Peyer's patch (tissue), 4 donors: ENCODE data around the gene PPP2R2D. TPM values are rescaled to one million over a fixed set of nuclear protein-coding genes. Genes with fewer than 3 reads are reported as not detected.

Experiments
- DNase-seq, 3 donors: peaks; one replicate each; pipeline ENCODE4 v3.0.0-alpha.2; 2017 to 2019
- H3K27ac ChIP-seq, 4 donors: fragments of 200-600 bp; sonication (generic); one replicate each; pipeline ENCODE4 v1.5.1; 2016 to 2019
- H3K27me3 ChIP-seq, 2 donors: fragments of 200-600 bp; sonication (generic); one replicate each; pipeline ENCODE4 v1.5.1; 2019
- H3K36me3 ChIP-seq, 3 donors: fragments of 200-600 bp; sonication (generic); one replicate each; pipeline ENCODE4 v1.5.1; 2016 to 2019
- H3K4me1 ChIP-seq, 4 donors: fragments of 200-600 bp; sonication (generic); one replicate each; pipeline ENCODE4 v1.5.1; 2016 to 2019
- H3K4me3 ChIP-seq, 4 donors: fragments of 200-600 bp; sonication (generic); 1 replicate in 3 of 4; 2 replicates in 1 of 4; pipeline ENCODE4 v1.5.1; 2016 to 2019; ENCODE audit warnings: mild to moderate bottlenecking in 1 of 4
- H3K9me3 ChIP-seq, 4 donors: fragments of 200-600 bp; sonication (generic); one replicate each; pipeline ENCODE4 v1.5.1; 2016 to 2019; ENCODE audit warnings: mild to moderate bottlenecking in 1 of 4
- POLR2A ChIP-seq, 2 donors: fragments of 450-650 bp; IDR thresholded peaks; one replicate each; pipeline ENCODE4 v1.5.1; 2017; ENCODE audit warnings: antibody characterized with exemption in 2 of 2, mild to moderate bottlenecking in 2 of 2, moderate library complexity in 2 of 2
- total RNA-seq, 4 donors: library from RNA; depleted of rRNA; stranded (reverse); fragments of >200 nt; gene quantifications; one replicate each; pipeline ENCODE4 v1.1.0, GENCODE V29; 2016
- TF ChIP-seq, protein P1 (sequence below), 6 experiments: fragments of 450-650 bp in 4 of 6; fragments of 200-600 bp in 2 of 6; sonication (generic) in 1 of 6; IDR thresholded peaks; one replicate each; pipeline ENCODE4 v1.5.1; 2017 to 2019; ENCODE audit warnings: antibody characterized with exemption in 6 of 6, mild to moderate bottlenecking in 3 of 6, moderate library complexity in 1 of 6

PPP2R2D gene
- total RNA-seq, 4 donors from 2014 or later, result 34.3 to 87.5 (median 48.5) TPM

DNA sequence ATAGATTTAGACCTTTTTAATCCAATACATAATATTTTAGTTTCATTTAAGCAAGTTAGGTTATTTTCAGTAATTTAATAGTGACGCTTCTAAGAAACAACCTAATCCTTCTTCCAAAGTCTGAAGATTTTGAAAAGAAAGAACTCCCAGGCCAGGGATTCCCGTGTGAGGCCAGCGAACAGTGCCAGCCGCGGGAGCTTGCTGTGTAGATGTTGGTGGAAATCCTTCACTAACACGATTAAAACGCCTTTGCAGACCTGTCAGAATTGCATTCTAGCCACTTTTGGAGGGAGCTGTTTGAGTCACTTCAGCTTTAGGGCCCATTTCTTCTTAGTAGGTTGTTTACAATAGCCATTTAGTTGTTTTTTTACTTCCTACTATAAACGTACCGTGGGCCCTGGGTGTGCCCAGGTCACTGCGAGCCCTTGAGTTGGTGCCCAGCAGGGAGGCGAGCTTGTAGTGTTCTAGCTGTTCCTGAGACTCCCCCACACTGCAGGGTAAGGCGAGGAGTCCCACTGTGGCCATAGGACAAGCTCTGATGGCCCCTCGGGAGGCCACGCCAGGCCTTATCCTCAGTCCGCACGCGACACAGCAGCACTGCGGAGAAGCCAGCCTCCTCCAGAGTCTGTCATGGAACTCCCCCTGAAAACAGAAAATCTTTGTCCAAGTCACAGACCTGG lies 32.3 kb downstream of the PPP2R2D start:
- H3K27ac ChIP-seq, result no peak overlapping the region
- peaks cover 0 to 10% (median 5%) of the 10 kb centered on the region in 4 donors for H3K4me1 ChIP-seq
- H3K9me3 ChIP-seq, result no peaks in the 10 kb centered on the region
- peaks cover 0 to 25% (median 0%) of the 10 kb centered on the region in 3 donors for H3K36me3 ChIP-seq
- no peak for DNase-seq
- no peaks in the 10 kb centered on the region for H3K27me3 ChIP-seq
- no peak for TF ChIP-seq POLR2A (IDR thresholded peaks at IDR 0.05)
- TF ChIP-seq, protein P1, sequence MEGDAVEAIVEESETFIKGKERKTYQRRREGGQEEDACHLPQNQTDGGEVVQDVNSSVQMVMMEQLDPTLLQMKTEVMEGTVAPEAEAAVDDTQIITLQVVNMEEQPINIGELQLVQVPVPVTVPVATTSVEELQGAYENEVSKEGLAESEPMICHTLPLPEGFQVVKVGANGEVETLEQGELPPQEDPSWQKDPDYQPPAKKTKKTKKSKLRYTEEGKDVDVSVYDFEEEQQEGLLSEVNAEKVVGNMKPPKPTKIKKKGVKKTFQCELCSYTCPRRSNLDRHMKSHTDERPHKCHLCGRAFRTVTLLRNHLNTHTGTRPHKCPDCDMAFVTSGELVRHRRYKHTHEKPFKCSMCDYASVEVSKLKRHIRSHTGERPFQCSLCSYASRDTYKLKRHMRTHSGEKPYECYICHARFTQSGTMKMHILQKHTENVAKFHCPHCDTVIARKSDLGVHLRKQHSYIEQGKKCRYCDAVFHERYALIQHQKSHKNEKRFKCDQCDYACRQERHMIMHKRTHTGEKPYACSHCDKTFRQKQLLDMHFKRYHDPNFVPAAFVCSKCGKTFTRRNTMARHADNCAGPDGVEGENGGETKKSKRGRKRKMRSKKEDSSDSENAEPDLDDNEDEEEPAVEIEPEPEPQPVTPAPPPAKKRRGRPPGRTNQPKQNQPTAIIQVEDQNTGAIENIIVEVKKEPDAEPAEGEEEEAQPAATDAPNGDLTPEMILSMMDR (IDR thresholded peaks at IDR 0.05), result no peak
- H3K4me3 ChIP-seq, result no peak overlapping the region

DNA sequence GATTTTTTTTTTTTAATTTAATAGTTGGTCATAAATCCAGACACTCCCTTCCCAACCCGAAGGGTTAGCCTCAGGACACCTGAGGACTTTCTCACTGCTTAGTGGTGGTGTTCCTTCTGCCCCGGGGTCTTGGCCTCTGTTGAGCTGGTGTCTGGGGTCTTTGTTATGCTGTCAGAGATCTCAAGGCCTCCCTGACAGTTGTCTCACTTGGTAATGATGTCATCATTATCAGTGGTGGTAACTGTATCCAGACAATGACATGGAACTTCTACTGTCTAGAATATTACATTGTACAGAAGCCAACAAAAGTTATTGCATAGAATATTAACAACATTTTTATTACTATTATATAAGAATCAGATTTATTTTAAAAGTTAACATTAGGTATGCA lies 32.9 kb downstream of the PPP2R2D start:
- no peak for DNase-seq
- no peak overlapping the region for H3K4me3 ChIP-seq
- peaks cover 0 to 9% (median 2%) of the 10 kb centered on the region in 4 donors for H3K4me1 ChIP-seq
- H3K36me3 ChIP-seq, result peaks cover 0 to 30% (median 0%) of the 10 kb centered on the region in 3 donors
- no peak overlapping the region for H3K27ac ChIP-seq
- no peaks in the 10 kb centered on the region for H3K9me3 ChIP-seq
- no peaks in the 10 kb centered on the region for H3K27me3 ChIP-seq
- TF ChIP-seq, protein P1 (IDR thresholded peaks at IDR 0.05), result no peak
- no peak for TF ChIP-seq POLR2A (IDR thresholded peaks at IDR 0.05)

DNA sequence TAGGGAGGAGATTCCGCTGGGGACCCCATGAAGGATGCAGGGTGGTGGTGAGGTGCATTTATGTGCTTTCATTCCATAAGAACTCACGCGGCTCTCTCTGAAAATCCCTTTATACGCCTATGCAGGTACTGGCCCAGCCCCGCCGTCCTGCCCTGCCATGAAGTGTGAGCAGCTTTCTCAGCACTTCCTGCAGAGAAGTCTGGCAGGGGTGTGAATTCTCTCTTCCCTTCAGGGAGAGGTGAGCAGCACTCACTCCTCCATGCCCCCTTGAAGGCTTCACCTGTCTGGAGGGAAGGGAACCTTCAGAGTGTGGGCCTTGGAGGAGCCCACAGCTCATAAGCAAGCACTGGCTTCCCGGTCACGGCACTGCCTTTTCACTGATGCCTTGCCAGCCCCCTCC lies 34.0 kb downstream of the PPP2R2D start:
- no peak overlapping the region for H3K27ac ChIP-seq
- no peak overlapping the region for H3K4me3 ChIP-seq
- DNase-seq, result no peak
- peaks cover 0 to 9% (median 0%) of the 10 kb centered on the region in 4 donors for H3K4me1 ChIP-seq
- no peaks in the 10 kb centered on the region for H3K27me3 ChIP-seq
- peaks cover 0 to 32% (median 0%) of the 10 kb centered on the region in 3 donors for H3K36me3 ChIP-seq
- TF ChIP-seq, protein P1 (IDR thresholded peaks at IDR 0.05), result no peak
- no peak for TF ChIP-seq POLR2A (IDR thresholded peaks at IDR 0.05)
- no peaks in the 10 kb centered on the region for H3K9me3 ChIP-seq

DNA sequence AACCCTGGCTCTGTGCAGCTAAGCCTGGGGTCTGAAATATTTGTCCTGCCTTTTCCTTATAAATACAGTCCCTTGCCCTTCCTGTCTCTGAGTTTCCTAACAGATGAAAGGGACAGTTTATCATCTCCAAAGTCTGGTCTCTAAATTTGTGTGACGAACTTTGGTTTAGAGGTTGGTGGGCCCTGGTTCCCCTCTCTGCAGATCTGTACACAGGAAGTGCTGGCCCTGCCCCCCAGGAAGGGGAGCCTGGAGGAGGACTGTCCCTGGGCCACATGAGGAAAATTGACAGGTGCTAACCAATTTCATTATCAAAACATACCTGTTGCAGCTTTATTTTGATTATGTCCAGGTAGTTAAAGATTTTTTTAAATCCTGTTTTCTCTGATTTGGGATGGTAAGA lies 34.5 kb downstream of the PPP2R2D start:
- peaks cover 0 to 9% (median 0%) of the 10 kb centered on the region in 4 donors for H3K4me1 ChIP-seq
- DNase-seq, result no peak
- no peak overlapping the region for H3K4me3 ChIP-seq
- H3K9me3 ChIP-seq, result no peaks in the 10 kb centered on the region
- peaks cover 0 to 34% (median 0%) of the 10 kb centered on the region in 3 donors for H3K36me3 ChIP-seq
- TF ChIP-seq, protein P1 (IDR thresholded peaks at IDR 0.05), result no peak
- H3K27me3 ChIP-seq, result no peaks in the 10 kb centered on the region
- H3K27ac ChIP-seq, result no peak overlapping the region

DNA sequence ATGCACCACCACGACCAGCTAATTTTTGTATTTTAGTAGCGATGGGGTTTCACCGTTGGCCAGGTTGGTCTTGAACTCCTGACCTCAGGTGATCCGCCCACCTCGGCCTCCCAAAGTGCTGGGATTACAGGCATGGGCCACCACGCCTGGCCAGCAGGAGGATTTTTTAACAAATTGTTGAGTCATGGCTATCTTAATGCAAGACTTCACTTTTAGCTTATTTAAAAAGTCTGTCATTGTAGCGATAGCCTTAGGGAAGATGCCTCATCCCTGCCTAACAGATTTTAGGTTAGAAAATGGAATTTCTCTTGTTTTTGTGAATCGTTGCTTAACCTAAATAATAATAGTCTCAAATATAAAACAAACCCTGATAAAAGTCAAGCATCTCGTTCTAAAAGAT lies 35.5 kb downstream of the PPP2R2D start:
- no peak for TF ChIP-seq POLR2A (IDR thresholded peaks at IDR 0.05)
- H3K9me3 ChIP-seq, result no peaks in the 10 kb centered on the region
- no peak overlapping the region for H3K4me3 ChIP-seq
- no peaks in the 10 kb centered on the region for H3K27me3 ChIP-seq
- H3K36me3 ChIP-seq, result peaks cover 0 to 45% (median 0%) of the 10 kb centered on the region in 3 donors
- no peak for DNase-seq
- peaks cover 0 to 9% (median 0%) of the 10 kb centered on the region in 4 donors for H3K4me1 ChIP-seq
- no peak overlapping the region for H3K27ac ChIP-seq

DNA sequence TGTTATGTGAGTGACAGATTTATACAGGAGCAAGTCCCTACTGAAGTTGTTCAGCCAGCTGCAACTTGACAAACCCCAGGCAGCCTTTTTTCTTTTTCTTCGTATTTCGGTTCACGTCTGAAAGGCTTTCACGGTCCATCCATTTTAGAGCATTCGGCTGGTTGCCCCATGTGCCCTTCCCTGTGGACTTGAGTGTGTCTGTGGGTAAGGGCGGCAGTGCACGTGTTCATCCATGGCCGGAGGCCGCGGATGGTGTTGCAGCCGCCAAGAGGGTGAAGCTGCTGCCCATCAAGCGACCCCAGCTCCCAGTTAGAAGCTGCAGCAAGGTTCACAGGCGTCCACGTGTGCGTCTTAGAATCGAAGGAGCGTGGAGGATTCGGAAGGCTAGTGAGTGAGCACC lies 35.9 kb downstream of the PPP2R2D start:
- H3K27ac ChIP-seq, result no peak overlapping the region
- H3K36me3 ChIP-seq, result peaks cover 0 to 49% (median 0%) of the 10 kb centered on the region in 3 donors
- H3K4me3 ChIP-seq, result no peak overlapping the region
- TF ChIP-seq, protein P1 (IDR thresholded peaks at IDR 0.05), result no peak
- no peak for TF ChIP-seq POLR2A (IDR thresholded peaks at IDR 0.05)
- H3K9me3 ChIP-seq, result no peaks in the 10 kb centered on the region
- no peak for DNase-seq
- H3K27me3 ChIP-seq, result no peaks in the 10 kb centered on the region
- H3K4me1 ChIP-seq, result peaks cover 0 to 9% (median 0%) of the 10 kb centered on the region in 4 donors
